Measurements from ENCODE around the gene OSMR. TPM values are rescaled to one million over a fixed set of nuclear protein-coding genes. Genes with fewer than 3 reads are reported as not detected.

OSMR gene
- total RNA-seq, 1 experiment from 2014 or later, result 82.4 TPM

DNA sequence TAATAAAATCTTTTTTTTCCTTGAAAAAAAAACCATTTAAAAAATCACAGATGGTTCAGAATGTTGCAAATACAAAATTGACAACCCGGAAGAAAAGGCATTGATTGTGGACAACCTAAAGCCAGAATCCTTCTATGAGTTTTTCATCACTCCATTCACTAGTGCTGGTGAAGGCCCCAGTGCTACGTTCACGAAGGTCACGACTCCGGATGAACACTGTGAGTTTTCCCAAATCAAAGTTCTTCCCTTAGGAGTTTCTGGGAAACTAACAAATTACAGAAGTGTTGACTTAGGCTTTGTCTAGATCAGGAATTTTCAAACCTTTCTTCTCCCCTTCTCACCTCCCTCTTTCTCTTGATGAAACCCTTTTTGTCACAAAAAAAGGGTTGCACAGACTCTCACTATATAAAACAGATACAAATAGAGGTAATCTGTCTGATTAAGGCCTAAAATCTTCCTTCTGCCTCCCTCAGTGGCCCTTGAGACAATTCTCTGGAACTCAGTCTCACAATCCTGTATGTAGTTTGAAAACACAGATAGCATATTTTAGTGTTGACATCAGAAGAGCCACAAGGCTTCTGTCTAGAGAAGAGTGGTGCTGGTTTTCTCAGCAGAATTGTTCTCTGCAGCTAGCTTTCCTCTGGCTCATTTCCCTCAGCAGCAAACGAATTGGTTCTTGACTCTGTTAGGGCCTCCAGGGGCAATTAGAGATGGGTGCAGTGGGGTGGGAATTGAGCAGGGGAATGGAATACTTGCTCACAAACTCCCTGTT is 79.5 kb downstream of the OSMR start:
- in situ Hi-C loops (cut with HindIII; ENCODE audit: low pct_unique_long_range_greater_than_20kb, low sequenced_read_pairs) (no loop called here), intact Hi-C loops (cut with micrococcal nuclease; ENCODE audit: unreplicated experiment) (no loop called here)
- H3K36me3 ChIP-seq (ENCODE audit: control insufficient read depth, insufficient read depth, low read length), result peaks cover 10% of the 10 kb centered on the region
- ATAC-seq (no peak), DNase-seq (ENCODE audit: low read depth, low spot score) (no peak)
- H3K27me3 ChIP-seq (ENCODE audit: control insufficient read depth, insufficient read depth, low read length), result no peaks in the 10 kb centered on the region
- no peaks in the 10 kb centered on the region for H3K4me1 ChIP-seq (ENCODE audit: control insufficient read depth, insufficient read depth, low read length)
- ChIA-PET CTCF (no interaction called here), POLR2A (no interaction called here)
- BruUV-seq (replicated peaks), result no TSS peak
- H3K27ac ChIP-seq (ENCODE audit: low read length), result no peak overlapping the region
- no peaks in the 10 kb centered on the region for H3K9me3 ChIP-seq (ENCODE audit: control insufficient read depth, insufficient read depth, low read depth, low read length)
- no peak for TF ChIP-seq TCF7L2 (IDR thresholded peaks at IDR 0.05; ENCODE audit: low read depth, low read length)
- TF ChIP-seq SIN3A (IDR thresholded peaks at IDR 0.05; ENCODE audit: borderline replicate concordance, insufficient read depth, low read depth, low read length), result no peak
- TF ChIP-seq, protein P1, sequence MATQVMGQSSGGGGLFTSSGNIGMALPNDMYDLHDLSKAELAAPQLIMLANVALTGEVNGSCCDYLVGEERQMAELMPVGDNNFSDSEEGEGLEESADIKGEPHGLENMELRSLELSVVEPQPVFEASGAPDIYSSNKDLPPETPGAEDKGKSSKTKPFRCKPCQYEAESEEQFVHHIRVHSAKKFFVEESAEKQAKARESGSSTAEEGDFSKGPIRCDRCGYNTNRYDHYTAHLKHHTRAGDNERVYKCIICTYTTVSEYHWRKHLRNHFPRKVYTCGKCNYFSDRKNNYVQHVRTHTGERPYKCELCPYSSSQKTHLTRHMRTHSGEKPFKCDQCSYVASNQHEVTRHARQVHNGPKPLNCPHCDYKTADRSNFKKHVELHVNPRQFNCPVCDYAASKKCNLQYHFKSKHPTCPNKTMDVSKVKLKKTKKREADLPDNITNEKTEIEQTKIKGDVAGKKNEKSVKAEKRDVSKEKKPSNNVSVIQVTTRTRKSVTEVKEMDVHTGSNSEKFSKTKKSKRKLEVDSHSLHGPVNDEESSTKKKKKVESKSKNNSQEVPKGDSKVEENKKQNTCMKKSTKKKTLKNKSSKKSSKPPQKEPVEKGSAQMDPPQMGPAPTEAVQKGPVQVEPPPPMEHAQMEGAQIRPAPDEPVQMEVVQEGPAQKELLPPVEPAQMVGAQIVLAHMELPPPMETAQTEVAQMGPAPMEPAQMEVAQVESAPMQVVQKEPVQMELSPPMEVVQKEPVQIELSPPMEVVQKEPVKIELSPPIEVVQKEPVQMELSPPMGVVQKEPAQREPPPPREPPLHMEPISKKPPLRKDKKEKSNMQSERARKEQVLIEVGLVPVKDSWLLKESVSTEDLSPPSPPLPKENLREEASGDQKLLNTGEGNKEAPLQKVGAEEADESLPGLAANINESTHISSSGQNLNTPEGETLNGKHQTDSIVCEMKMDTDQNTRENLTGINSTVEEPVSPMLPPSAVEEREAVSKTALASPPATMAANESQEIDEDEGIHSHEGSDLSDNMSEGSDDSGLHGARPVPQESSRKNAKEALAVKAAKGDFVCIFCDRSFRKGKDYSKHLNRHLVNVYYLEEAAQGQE (IDR thresholded peaks at IDR 0.05; ENCODE audit: insufficient read depth in 1 of 2, low read depth in 2 of 2, low read length in 1 of 2), result no peak
- no peak for TF ChIP-seq POLR2AphosphoS5 (IDR thresholded peaks at IDR 0.05; ENCODE audit: low read depth, low read length)
- TF ChIP-seq, protein P2, sequence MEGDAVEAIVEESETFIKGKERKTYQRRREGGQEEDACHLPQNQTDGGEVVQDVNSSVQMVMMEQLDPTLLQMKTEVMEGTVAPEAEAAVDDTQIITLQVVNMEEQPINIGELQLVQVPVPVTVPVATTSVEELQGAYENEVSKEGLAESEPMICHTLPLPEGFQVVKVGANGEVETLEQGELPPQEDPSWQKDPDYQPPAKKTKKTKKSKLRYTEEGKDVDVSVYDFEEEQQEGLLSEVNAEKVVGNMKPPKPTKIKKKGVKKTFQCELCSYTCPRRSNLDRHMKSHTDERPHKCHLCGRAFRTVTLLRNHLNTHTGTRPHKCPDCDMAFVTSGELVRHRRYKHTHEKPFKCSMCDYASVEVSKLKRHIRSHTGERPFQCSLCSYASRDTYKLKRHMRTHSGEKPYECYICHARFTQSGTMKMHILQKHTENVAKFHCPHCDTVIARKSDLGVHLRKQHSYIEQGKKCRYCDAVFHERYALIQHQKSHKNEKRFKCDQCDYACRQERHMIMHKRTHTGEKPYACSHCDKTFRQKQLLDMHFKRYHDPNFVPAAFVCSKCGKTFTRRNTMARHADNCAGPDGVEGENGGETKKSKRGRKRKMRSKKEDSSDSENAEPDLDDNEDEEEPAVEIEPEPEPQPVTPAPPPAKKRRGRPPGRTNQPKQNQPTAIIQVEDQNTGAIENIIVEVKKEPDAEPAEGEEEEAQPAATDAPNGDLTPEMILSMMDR (IDR thresholded peaks at IDR 0.05), result no peak
- no peak overlapping the region for H3K4me3 ChIP-seq (ENCODE audit: low read depth in 2 of 2, low read length in 2 of 2)

- ATAC-seq, result no peak
- in situ Hi-C loops (cut with HindIII; ENCODE audit: low pct_unique_long_range_greater_than_20kb, low sequenced_read_pairs) (no loop called here), intact Hi-C loops (cut with micrococcal nuclease; ENCODE audit: unreplicated experiment) (no loop called here)
- BruUV-seq (replicated peaks), result no TSS peak
- POLR2A ChIA-PET, result no interaction called here
- Histone ChIP-seq H3K27me3 (ENCODE audit: control insufficient read depth, insufficient read depth, low read length) (no peaks in the 10 kb centered on the region), H3K27ac (ENCODE audit: low read length) (no peak overlapping the region), H3K4me1 (ENCODE audit: control insufficient read depth, insufficient read depth, low read length) (no peaks in the 10 kb centered on the region), H3K36me3 (ENCODE audit: control insufficient read depth, insufficient read depth, low read length) (peaks cover 10% of the 10 kb centered on the region), H3K4me3 (ENCODE audit: low read depth in 2 of 2, low read length in 2 of 2) (no peak overlapping the region), H3K9me3 (ENCODE audit: control insufficient read depth, insufficient read depth, low read depth, low read length) (no peaks in the 10 kb centered on the region)
- CTCF ChIA-PET, result no interaction called here
- DNase-seq (ENCODE audit: low read depth, low spot score), result no peak
- TF ChIP-seq SIN3A (IDR thresholded peaks at IDR 0.05; ENCODE audit: borderline replicate concordance, insufficient read depth, low read depth, low read length) (no peak), TCF7L2 (IDR thresholded peaks at IDR 0.05; ENCODE audit: low read depth, low read length) (no peak), POLR2AphosphoS5 (IDR thresholded peaks at IDR 0.05; ENCODE audit: low read depth, low read length) (no peak)
- TF ChIP-seq, protein P2 (IDR thresholded peaks at IDR 0.05), result no peak
- TF ChIP-seq, protein P1 (IDR thresholded peaks at IDR 0.05; ENCODE audit: insufficient read depth in 1 of 2, low read depth in 2 of 2, low read length in 1 of 2), result no peak
Observed at GRCh38 chr5:38926121-38926520, 80.3 kb downstream of the OSMR start.
